Daoy (cell line): ENCODE measurements around the gene FEM1C. TPM values are rescaled to one million over a fixed set of nuclear protein-coding genes. Genes with fewer than 3 reads are reported as not detected.
A peak's percentile ranks its signal among the peaks of the same experiment; 100 is the strongest.

Experiments used
- DNase-seq: peaks from one replicate; pipeline ENCODE4 v3.0.0-alpha.2; 2015; ENCODE audit warnings: low read depth
- total RNA-seq: library from RNA; depleted of rRNA; stranded (reverse); fragments of >200 nt; shearing (Covaris generic); gene quantifications from 2 replicates; pipeline ENCODE4 v1.2.3, GENCODE V29; 2014; rRNA removed

The FEM1C gene
- 6.8 TPM in 2 replicates for total RNA-seq

DNA sequence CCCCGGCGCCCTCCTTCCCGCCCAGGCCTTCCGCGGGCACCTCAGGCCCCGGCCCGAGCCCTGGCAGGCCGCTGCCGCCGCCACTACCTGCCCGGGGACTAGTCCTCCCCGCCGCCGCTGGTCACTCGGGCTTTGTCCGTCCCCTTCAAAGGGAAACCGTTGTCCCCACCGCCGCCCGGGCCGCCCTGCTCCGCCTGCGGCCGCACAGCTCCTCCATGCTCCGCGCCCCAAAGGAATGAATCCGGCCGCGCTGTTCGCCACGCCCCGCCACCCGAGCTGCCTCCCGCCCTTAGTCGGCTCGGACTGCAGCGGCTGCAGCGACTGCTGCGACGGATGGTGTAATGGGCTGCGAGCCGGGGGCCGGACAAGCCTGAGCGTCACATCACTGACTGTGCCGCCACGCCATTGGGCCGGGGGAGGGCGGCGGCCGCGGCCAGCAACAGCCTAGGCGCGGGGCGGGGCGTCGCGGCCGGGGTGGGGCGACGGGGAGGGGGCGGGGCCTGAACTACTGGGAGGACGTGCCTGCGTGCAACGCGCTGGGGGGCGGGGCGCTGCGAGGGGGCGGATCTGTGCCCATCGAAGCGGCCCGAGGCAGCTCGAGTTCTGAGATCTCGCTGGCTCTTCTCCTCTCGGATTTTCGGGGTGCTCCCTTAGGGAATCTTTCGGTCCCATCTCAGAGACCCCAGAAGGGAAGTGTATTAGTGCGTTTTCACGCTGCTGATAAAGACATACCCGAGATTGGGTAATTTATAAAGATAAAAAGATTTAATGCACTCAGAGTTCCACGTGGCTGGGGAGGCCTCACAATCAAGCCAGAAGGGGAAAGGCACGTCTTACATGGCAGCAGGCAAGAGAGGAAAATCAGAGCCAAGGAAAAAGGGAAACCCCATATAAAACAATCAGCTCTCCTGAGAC is at the start of gene FEM1C:
TSS of gene FEM1C (minus strand) at position 340 of the 915 bp plus-strand sequence. CDS start 1,282 bp downstream, outside the sequence.
- peak; percentile 99 for DNase-seq

- DNase-seq: no peak
Measured at GRCh38 chr5:115589043-115589442, 44.5 kb upstream of the FEM1C start.

GRCh38 chr5:115588640-115589039 is 44.1 kb upstream of the FEM1C start:
- DNase-seq: no peak

DNA sequence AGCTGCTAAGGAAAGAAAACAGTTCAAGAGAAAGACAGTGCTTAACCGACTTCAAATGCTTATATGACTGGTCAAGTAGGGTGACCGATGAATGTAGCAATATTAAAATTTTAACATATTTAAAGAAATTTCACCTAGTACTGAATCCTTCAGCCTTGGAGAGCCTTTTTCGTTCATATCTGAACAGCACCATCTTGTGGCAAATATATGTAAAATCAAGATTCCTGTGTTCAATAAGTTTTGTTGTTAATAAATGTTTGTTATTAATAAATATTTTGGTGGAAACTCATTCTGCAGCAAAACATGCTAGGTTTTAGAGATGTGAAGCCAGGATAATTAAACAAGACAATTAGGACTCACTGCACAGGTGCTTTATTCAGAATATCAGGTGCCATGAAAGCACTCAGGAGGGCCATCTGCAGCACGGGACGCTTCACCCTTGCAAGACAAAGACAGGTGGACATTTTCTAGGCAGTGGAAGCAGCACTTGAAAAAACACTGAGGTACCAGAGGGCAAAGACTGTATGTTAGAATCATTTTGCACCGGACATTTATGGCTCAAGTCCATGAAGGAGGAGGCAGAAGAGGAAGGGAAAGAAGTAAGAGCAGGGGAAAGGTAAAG is 42.1 kb upstream of the FEM1C start:
- no peak for DNase-seq

GRCh38 chr5:115585265-115585664 is 40.7 kb upstream of the FEM1C start:
- no peak for DNase-seq

GRCh38 chr5:115584501-115584900 is 39.9 kb upstream of the FEM1C start:
- DNase-seq: no peak

DNA sequence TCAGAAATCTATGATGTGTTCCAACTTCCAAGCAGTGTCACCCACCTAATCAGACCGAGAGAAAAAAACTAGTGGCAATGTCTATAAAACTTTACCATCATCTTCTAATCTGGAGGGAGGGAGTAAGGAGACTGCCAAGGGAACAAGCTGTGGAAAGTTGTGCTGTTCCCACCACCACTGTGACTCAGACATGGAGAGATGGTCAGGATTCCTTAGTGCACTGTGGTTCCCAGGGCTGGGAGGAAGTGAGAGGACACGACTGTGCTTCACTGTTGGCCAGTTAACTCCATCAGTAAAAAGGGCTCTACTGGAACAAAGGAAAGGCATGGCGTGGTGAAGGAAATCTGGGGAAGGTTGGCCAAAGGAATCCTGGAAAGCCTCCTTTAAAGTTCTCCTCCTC is 38.9 kb upstream of the FEM1C start:
- peak; percentile 89 for DNase-seq

GRCh38 chr5:115580941-115581340 is 36.4 kb upstream of the FEM1C start:
- no peak for DNase-seq

- peak; percentile 22 for DNase-seq
Measured at GRCh38 chr5:115579747-115580173, 35.2 kb upstream of the FEM1C start.

DNA sequence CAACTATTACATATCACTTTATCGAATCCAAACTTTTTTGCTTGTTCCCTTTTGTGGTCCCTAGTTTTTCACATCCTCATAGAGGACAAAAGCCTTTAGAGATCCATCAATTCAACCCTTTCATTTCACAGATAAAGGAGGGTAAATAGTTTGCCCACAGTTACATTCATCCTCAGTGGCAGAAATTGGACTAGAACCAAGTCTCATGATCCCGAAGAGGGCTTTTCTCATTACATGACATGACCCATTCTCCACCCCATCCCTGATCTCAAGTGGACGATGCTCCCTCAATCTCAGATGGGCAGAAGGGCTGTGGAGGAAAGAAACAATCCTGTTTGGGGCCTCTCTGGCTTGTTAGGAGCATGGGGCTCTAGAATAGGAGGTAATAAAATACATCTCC is 34.6 kb upstream of the FEM1C start:
- DNase-seq: no peak

- DNase-seq: no peak
Measured at GRCh38 chr5:115578657-115579056, 34.1 kb upstream of the FEM1C start.

DNA sequence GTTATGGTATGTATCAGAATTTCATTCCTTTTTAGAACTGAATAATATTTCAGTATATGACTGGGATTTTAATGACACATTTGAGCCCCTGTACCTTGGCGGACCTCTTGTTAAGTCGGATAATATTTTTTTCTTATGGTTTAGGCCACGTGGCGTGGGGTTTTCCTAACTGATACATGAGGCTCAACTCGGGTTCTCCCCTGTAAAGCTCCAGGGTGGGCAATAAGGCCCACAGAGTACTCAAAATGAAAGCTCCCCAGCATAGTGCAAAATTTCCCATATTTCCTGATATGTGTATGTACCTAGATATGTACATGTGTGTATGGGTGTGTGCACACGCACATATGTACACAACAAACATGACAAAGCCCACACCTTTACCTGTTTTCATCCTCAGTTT is 33.2 kb upstream of the FEM1C start:
- no peak for DNase-seq

DNA sequence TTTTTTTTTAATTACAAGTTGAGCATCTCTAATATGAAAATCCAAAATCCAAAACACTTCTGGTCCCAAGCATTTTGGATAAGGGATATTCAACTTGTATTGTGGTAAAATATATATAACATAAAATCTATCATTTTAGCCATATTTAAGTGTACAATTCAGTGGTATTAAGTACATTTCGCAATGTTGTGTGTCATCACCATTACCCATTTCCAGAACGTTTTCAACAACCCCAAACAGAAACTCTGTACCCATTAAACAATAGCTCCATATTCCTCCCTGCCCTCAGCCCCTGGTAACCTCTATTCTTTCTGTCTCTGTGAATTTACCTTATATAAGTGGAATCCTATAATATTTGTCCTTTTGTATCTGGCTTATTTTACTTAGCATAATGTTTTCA is 32.8 kb upstream of the FEM1C start:
- no peak for DNase-seq

GRCh38 chr5:115575167-115576070 is 30.8 kb upstream of the FEM1C start:
- peak; percentile 71 for DNase-seq

DNA sequence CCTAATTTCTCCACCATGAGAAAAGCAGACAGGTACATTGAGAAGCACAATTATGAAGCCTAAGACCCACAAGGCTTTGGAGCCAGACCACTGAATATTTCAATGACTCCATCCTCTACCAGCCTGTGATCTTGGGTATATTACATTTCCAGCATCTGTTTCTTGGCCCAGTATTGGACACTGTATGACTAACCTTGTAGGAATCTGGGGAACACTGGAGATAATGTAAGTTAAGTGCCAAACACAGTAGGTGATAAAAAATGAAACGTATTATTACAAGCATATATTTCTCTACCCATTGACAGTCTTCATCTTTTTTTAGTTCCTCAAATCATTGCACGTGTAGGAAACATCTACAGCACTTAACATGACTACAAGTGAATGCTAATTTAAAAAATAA is 28.6 kb upstream of the FEM1C start:
- DNase-seq: peak; percentile 68

GRCh38 chr5:115571441-115571878 is 26.9 kb upstream of the FEM1C start:
- no peak for DNase-seq

GRCh38 chr5:115568668-115569067 is 24.1 kb upstream of the FEM1C start:
- no peak for DNase-seq

DNA sequence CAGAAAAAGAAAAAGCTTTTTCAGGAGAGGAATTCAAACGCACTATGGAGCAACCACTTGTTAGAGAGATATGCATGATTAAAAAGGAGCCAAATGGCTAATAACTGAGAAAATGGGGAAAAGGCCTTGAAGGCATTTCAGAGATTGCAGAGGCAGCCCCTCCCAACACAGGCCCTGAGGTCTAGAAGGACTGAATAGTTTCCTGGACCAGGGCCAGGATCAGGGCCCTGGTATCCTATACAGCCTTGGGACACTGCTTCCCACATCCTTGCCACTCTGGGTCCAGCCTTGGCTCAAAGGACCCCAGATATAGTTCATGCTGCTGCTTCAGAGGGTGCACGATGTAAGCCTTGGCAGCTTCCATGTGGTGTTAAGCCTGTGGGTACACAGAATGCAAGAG is 20.7 kb upstream of the FEM1C start:
- DNase-seq: no peak

- no peak for DNase-seq
Measured at GRCh38 chr5:115561176-115561575, 16.6 kb upstream of the FEM1C start.

DNA sequence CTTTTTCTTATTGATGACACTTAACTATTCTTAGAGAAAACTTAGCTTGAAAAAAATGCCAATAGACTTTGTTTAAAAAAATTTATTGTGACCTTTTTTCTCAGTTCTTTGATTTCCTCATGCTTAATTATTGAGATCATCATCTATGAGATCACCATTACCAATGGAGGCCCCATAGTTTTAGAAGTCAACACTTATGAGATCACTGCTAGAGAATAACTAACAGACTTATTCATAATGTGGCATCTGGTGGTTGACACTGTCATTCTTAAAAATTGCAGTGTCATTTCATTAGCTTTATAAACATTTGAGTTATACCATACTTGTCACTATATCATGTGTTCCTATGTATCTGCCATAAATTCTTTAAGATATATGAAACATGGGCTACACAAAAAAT is 14.9 kb upstream of the FEM1C start:
- no peak for DNase-seq

- no peak for DNase-seq
Measured at GRCh38 chr5:115558388-115558956, 13.9 kb upstream of the FEM1C start.
